GM19193 (cell line): Measurements from ENCODE around the gene SHMT1.

Source experiments
- POLR2A ChIP-seq: IDR thresholded peaks from 4 replicates; pipeline ENCODE4 v1.6.1; 2011; ENCODE audit not compliant: insufficient read depth, insufficient read length; ENCODE audit errors: extremely low read depth

Gene SHMT1

DNA sequence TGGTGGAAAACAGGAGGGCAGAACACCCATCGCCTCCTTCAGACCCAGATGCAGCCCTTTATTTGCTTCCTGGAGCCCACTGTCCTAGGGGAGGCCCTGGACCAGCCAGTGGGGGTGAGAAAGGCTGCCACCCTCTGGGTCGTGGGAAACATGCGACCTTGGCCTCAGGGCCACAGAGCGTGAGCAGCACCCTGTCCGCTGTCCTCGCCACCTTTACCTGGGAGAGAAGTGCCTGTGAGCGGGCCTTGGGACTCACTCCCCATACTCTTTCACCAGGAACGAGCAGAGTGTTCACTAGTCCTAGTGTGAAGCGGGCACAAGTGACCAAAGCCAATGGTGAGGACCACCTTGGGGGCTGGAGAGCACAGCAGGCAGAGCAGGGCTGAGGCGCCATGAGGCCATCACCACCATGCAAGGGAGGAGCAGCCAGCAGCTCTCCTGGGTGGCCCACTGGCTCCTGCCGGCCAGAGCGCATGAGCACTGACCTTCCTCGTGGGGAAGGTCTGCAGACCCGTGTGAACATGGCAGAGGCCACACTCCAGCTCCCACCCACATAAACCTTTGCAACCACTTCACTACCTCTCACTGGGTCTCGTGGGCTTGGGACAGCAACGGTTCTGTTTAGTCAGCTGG lies 39.7 kb downstream of the SHMT1 start:
- no peak for TF ChIP-seq POLR2A

DNA sequence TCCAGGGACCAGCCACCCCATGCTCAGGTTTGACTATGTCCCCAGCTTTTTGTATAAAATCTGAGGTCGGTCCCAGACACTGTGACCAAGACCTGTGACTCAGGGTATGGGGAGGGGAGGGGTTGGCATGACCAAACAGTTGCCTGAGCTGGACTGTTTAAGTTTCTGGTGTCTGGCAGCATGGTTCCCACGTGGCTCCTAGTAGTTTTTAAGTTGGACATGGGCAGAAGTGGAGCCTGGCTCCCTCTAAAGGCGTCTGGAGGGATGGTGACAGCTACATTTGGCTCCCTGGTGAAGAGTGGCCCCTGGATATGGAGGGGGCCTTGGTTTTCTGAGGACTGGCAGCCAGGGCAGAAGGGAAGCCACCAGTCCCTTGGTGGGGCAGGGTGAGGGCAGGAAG lies 40.3 kb downstream of the SHMT1 start:
- TF ChIP-seq POLR2A: no peak

DNA sequence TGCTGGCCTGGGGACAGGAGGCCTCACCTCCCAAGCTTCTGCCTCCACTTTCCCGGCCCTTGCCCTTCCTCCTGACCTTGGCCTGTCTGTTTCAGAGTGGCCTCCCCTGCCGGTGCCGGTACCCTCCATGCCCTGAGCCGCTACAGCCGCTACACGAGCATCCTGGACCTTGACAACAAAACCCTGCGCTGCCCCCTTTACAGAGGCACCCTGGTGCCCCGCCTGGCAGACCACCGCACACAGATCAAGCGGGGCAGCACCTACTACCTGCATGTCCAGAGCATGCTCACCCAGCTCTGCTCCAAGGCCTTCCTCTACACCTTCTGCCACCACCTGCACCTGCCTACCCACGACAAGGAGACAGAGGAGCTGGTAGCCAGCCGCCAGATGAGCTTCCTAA lies 40.8 kb downstream of the SHMT1 start:
- no peak for TF ChIP-seq POLR2A

DNA sequence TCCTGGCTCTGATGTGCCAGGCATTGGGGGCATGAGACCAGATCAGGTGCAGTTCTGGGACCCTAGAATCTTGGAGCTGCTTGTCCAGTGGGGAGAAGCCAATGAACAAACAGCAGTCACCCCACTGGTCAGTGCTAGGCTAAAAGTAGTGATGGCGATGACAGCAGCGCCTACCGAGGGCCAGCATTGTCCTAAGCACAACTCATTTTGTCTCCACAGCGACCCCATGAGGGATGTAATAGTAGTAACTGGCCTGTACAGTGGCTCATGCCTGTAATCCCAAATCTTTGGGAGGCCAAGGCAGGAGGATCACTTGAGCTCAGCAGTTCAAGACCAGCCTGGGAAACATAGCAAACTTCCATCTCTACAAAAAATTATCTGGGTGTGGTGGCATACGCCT lies 42.0 kb downstream of the SHMT1 start:
- no peak for TF ChIP-seq POLR2A

DNA sequence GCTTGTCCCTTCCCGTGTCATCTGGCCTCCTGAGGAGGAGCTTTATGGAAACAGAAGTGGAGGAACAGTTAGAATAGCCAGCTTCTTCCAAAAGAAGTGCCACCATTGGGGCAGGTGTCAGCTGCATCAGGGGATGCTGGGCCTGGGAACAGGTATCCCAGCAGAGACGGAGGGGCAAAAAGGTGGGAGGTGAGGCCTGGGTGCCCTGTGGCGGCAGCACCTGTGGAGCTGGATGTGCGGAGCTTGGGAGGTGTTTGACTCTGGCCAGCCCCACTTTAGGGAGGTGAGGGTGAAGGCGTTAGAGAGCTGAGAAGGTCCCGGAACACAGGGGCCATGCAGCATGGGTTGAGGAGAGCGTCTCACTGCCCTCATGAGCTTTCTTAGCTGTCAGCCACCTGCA lies 43.0 kb downstream of the SHMT1 start:
- TF ChIP-seq POLR2A: no peak

DNA sequence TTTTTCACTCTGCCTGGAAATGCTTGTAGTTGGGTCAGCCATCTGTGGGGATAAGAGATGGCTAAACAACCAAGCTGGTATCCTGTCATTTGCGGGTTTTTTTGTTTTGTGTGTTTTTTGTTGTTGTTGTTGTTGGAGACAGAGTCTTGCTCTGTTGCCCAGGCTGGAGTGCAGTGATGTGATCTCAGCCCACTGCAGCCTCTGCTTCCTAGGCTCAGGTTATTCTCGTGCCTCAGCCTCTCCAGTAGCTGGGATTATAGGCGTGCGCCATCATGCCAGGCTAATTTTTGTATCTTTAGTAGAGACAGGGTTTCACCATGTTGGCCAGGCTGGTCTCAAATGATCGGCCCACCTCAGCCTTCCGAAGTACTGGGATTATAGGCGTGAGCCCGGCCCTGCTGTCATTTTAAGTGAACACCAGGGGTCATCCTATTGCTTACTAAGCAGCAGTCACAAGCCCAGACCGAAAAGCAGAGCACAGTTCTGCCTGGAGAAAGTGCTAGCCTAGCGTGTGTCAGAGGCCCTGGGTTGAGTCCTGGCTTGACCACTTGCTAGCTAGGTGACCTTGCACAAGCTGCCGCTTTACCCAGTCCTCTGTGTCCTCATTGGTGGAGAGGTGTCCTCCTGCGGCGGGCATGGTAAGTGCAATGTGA lies 43.6 kb downstream of the SHMT1 start:
- TF ChIP-seq POLR2A: no peak

DNA sequence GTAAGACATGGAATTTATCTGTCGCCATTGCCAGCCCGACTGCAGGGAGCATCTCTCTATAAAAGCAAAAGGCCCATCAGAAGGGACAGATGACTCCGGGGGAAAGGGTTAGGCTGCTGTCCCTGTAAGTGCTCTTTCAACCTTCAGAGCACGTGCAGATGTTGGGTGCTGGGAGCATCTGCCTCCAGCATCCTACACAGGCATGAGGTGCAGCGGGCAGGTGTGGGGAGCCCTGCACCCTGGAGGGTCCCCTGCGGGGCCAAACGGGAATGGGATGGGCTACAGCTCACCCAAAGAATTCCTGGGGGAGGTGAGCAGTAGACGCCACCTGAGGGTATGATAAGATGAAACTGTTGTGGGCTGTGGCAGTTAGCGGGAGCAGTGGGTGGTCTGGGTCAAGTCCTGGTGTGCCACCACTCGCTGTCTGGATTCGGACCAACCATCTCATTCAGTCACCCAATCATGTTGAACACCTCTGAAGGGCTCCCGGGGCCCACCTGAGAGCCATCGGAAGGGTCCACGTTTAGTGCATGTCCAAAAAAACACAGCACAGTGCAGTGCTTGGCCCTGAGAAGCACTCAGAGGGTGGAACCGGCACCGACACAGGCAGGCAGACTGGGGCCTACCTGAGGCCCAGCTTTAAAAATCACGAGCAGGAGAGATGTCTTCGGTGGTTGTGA lies 44.4 kb downstream of the SHMT1 start:
- no peak for TF ChIP-seq POLR2A

DNA sequence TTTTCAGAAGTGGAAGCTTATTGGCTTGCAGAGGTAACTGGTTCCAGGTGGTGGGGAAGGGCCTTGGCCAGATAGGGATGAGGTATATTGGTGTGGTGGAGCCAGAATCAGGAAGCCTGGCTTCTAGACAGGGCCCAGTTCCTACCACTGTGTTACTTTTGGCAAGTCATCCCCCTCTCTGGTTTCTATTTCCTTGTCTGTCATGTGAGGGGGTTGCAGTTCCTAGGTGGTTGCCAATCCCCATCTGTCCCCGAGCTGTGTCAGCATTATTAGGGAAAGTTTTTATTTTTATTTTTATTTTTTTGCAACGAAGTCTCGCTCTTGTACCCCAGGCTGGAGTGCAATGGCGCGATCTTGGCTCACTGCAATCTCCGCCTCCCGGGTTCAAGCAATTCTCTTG lies 45.2 kb downstream of the SHMT1 start:
- TF ChIP-seq POLR2A: no peak

DNA sequence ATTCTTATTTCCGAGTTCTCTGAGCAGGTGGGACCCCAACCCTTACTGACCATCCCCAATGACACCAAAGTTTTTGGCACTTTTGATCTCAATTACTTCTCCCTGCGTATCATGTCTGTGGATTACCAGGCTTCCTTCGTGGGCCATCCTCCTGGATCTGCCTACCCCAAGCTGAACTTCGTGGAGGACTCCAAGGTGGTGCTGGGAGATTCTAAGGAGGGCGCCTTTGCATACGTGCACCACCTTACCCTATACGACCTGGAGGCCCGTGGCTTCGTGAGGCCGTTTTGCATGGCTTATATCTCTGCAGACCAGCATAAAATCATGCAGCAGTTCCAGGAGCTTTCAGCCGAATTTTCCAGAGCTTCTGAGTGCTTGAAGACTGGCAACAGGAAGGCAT lies 47.4 kb downstream of the SHMT1 start:
- no peak for TF ChIP-seq POLR2A

DNA sequence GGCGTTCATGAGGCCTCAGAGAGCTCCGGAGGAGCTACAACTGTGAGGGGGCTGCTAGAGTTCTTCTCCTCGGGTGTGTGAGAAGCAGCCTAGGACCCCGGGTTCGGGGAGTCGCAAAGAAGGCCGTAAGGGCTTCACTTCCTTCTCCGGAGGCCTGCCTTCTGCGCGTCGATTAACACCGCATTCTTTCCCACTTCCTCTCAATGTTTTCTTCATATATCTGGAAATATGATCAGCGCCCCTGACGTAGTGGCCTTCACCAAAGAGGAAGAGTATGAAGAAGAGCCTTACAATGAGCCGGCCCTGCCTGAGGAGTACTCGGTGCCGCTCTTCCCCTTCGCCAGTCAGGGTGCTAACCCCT lies 47.8 kb downstream of the SHMT1 start:
- no peak for TF ChIP-seq POLR2A

DNA sequence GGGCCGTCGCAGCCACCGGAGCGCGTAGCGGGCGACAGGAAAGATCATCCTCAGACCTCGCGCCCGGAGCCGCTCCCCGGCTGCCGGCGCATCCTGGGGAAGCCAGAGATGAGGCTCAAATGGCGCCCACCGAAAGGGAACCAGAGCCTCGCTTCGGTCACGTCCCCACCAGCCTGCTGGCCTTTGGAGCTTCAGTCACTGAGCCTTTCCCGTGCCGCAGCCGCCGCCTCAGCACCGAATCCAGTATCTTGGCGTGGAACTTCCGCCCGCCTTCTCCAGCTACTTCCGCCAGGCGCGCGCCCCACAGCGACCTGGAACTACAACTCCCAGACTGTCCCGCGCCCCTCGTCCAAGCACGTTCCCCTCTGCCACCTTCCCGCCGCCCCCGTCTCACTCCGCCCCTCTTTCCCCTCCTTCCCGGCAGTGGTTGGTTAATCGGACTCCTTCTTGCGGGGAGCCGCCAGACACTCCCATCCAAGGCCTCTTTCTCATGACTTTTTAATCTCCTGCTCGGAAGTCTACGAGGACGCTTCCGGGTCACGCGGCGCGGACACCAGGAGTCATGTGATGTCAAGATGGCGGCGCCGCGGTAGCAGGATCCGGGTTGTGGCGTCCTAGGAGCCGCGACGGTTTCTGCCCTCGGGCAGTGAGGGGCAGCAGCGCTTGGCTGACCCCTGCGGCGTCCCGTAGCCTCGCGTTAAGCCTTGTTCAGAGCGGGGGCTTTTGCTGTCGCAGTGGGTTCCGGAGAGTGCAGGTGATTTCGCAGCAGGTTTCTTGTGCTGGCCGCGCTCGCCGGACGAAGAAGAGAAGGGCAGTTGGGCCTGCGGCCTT lies 48.4 kb downstream of the SHMT1 start, which contains the start of the genes SMCR8 and TOP3A:
SMCR8 (plus strand) TSS at position 563 of the 831 bp plus-strand sequence. CDS start 497 bp downstream, outside the sequence.
TOP3A (minus strand) TSS at position 264 of the 831 bp plus-strand sequence; CDS start at position 48, 216 bp downstream.
- peak; percentile 76 for TF ChIP-seq POLR2A

DNA sequence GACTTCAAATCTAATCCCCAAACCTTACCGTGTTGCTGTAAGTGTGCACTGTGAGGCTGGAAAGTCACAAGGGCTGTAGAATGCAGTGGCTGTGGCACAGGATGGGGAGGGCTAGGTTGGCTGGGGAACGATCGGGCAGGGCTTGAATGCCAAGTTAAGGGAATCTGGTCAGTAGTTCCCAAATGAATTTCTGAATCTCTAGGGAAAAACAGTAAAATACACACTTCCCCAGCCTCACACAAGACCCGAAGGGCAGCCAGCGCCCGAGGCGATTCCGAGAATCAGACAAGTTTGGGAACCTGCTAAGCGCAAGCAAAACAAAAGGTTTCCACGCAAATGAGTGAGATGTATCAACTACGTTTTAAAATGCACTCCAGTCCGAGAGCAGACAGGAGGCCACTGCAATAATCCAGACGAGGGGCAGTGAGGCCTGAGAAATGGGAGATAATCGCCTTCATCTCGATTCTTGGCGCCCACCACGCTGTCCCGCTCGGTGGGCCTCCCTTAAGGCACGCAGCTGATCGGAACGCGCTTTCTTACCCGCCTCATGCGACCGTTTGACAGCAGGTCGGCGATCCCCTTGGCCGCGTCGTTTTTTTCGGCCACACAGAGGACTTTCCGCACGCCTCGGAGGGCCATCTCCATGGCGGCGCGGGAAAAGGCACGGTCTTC lies 49.2 kb downstream of the SHMT1 start:
- no peak for TF ChIP-seq POLR2A

DNA sequence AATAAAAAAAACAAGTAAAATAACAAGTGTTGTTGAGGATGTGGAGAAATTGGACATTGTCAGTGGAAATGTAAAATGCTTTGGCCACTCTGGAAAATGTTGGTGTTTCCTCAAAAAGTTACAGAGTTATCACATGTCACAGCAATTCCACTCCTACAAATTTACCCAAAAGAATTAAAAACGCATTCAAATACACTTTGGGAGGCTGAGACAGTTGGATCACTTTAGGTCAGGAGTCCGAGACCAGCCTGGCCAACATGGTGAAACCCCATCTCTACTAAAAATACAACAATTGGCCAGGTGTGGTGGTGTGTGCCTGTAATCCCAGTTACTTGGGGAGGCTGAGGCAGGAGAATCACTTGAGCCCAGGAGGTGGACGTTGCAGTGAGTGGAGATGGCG lies 54.1 kb downstream of the SHMT1 start:
- no peak for TF ChIP-seq POLR2A

DNA sequence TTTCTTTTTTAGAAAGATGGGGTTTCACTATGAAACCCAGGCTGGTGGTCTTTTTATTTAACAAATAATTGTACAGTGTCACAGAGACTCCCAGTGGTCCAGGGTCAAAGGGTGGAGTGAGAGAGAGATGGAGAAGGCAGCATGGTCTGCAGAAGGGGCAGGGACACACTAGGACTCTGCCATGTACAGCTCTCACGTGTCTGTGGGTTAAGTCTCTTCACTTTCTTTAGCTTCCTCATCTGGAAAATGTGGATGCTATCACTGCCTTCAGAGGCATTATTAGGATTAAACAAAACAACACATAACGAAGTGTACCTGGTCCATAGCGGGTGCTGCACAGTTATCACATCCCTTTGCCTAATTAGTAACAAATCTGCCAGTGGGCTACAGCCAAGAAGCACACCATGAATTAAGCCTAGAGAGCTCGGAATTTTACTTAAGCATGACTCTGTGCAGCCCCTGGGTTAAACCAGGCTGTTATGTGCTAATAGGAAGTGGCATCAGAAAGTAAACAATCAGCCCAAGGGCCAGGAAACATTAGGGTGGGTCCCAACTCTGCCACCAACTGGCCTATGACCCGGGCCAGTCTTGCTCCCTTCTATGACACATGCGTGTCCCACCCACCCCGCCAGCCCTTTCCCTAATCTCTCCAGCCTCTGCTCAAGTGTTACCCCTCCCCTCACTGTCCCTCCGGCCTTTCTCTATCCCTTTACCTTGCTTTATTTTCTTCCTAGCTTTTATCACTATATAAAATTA lies 62.4 kb downstream of the SHMT1 start:
- no peak for TF ChIP-seq POLR2A
